SH-SY5Y (cell line): ENCODE results near the gene SNX11.

ENCODE experiments used
- GATA2 ChIP-seq: IDR thresholded peaks from 2 replicates; pipeline ENCODE4 v1.6.1; 2011; ENCODE audit warnings: mild to moderate bottlenecking, low read depth, low read length
- GATA3 ChIP-seq: IDR thresholded peaks from 2 replicates; pipeline ENCODE4 v1.6.1; 2011; ENCODE audit warnings: low read depth, mild to moderate bottlenecking, low read length, moderate library complexity

DNA sequence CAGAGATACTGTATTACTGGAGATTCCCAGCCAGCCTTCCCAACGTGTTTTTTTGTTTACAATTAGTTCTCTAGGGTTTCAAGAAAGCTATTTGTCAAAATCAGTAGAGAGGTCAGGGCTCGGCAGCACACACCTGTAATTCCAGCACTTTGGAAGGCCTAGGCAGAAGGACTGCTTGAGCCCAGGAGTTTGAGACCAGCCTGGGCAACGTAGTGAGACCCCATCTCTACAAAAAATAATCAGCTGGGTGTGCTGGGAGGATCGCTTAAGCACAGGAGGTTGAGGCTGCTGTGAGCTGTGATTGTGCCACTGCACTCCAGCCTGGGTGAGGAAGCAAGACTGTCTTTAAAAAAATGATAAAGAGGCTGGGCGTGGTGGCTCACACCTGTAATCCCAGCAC, 25.7 kb upstream of the SNX11 start:
- no peak for TF ChIP-seq GATA2
- no peak for TF ChIP-seq GATA3
